IPS-18c (cell line): ENCODE measurements around the gene VPS35L.

Experiments used
- H3K4me3 ChIP-seq: 2 replicates; pipeline ENCODE4 v1.7.0; 2013; ENCODE audit warnings: low read depth, mild to moderate bottlenecking, low read length, moderate library complexity; ENCODE audit not compliant: insufficient read depth
- H3K9me3 ChIP-seq: one replicate; pipeline ENCODE4 v1.6.1; 2013; ENCODE audit warnings: mild to moderate bottlenecking, low read length, moderate library complexity; ENCODE audit not compliant: control insufficient read depth, insufficient read depth

Gene VPS35L

GRCh38 chr16:19613834-19614233, 58.3 kb downstream of the VPS35L start:
- Histone ChIP-seq H3K4me3 (no peak overlapping the region), H3K9me3 (no peaks in the 10 kb centered on the region)

- Histone ChIP-seq H3K9me3 (no peaks in the 10 kb centered on the region), H3K4me3 (no peak overlapping the region)
Observed at GRCh38 chr16:19616241-19616640, 60.7 kb downstream of the VPS35L start.

- no peak overlapping the region for H3K4me3 ChIP-seq
- peaks cover 2% of the 10 kb centered on the region for H3K9me3 ChIP-seq
Observed at GRCh38 chr16:19618876-19619275, 63.4 kb downstream of the VPS35L start.

GRCh38 chr16:19621445-19621844, 65.9 kb downstream of the VPS35L start:
- H3K4me3 ChIP-seq, result no peak overlapping the region

GRCh38 chr16:19625039-19625438, 69.5 kb downstream of the VPS35L start:
- peaks cover 2% of the 10 kb centered on the region for H3K9me3 ChIP-seq
- no peak overlapping the region for H3K4me3 ChIP-seq

More at GRCh38 chr16:19621445-19621844, 65.9 kb downstream of the VPS35L start:
- peaks cover 2% of the 10 kb centered on the region for H3K9me3 ChIP-seq

GRCh38 chr16:19636436-19637267, 81.1 kb downstream of the VPS35L start:
- no peaks in the 10 kb centered on the region for H3K9me3 ChIP-seq
- no peak overlapping the region for H3K4me3 ChIP-seq

GRCh38 chr16:19639986-19640421, 84.5 kb downstream of the VPS35L start:
- Histone ChIP-seq H3K9me3 (no peaks in the 10 kb centered on the region), H3K4me3 (no peak overlapping the region)

GRCh38 chr16:19642501-19642900, 87.0 kb downstream of the VPS35L start:
- no peak overlapping the region for H3K4me3 ChIP-seq

GRCh38 chr16:19644877-19645276, 89.4 kb downstream of the VPS35L start:
- Histone ChIP-seq H3K9me3 (no peaks in the 10 kb centered on the region), H3K4me3 (no peak overlapping the region)

More at GRCh38 chr16:19642501-19642900, 87.0 kb downstream of the VPS35L start:
- H3K9me3 ChIP-seq, result no peaks in the 10 kb centered on the region

GRCh38 chr16:19645557-19645981, 90.1 kb downstream of the VPS35L start:
- no peak overlapping the region for H3K4me3 ChIP-seq
- H3K9me3 ChIP-seq, result no peaks in the 10 kb centered on the region

- no peaks in the 10 kb centered on the region for H3K9me3 ChIP-seq
- H3K4me3 ChIP-seq, result no peak overlapping the region
Observed at GRCh38 chr16:19649980-19650379, 94.5 kb downstream of the VPS35L start.

- H3K9me3 ChIP-seq, result no peaks in the 10 kb centered on the region
- H3K4me3 ChIP-seq, result no peak overlapping the region
Observed at GRCh38 chr16:19654147-19654546, 98.6 kb downstream of the VPS35L start.

- Histone ChIP-seq H3K9me3 (no peaks in the 10 kb centered on the region), H3K4me3 (no peak overlapping the region)
Observed at GRCh38 chr16:19655242-19655777, 99.8 kb downstream of the VPS35L start.

GRCh38 chr16:19657831-19658230, 102.3 kb downstream of the VPS35L start:
- Histone ChIP-seq H3K9me3 (no peaks in the 10 kb centered on the region), H3K4me3 (no peak overlapping the region)

GRCh38 chr16:19659554-19659953, 104.1 kb downstream of the VPS35L start:
- Histone ChIP-seq H3K9me3 (no peaks in the 10 kb centered on the region), H3K4me3 (no peak overlapping the region)

- Histone ChIP-seq H3K9me3 (no peaks in the 10 kb centered on the region), H3K4me3 (no peak overlapping the region)
Observed at GRCh38 chr16:19660432-19660831, 104.9 kb downstream of the VPS35L start.

- H3K4me3 ChIP-seq, result no peak overlapping the region
Observed at GRCh38 chr16:19662351-19662750, 106.8 kb downstream of the VPS35L start.

GRCh38 chr16:19664166-19664565, 108.7 kb downstream of the VPS35L start:
- Histone ChIP-seq H3K9me3 (no peaks in the 10 kb centered on the region), H3K4me3 (no peak overlapping the region)

More at GRCh38 chr16:19662351-19662750, 106.8 kb downstream of the VPS35L start:
- H3K9me3 ChIP-seq, result no peaks in the 10 kb centered on the region
